HepG2 (cell line): ENCODE results near the gene TBX15. TPM values are rescaled to one million over a fixed set of nuclear protein-coding genes. Genes with fewer than 3 reads are reported as not detected.

Experiments
- ATM ChIP-seq: fragments of 450-650 bp; IDR thresholded peaks from 2 replicates; pipeline ENCODE4 v1.7.1; 2017; ENCODE audit warnings: mild to moderate bottlenecking, borderline replicate concordance
- BCL6 ChIP-seq: IDR thresholded peaks from 2 replicates; pipeline ENCODE4 v1.6.1; 2016; ENCODE audit warnings: missing genetic modification reagents, missing compliant biosample characterization
- CBX2 ChIP-seq, 2 experiments: fragments of 200-600 bp in 1 of 2; sonication (generic); formaldehyde crosslinking in 1 of 2; IDR thresholded peaks; 2 replicates each; pipeline versions ENCODE4 v1.7.0 to v1.8.1; 2018 to 2022; ENCODE audit warnings: low read depth in 2 of 2, low read length in 1 of 2, mild to moderate bottlenecking in 1 of 2, missing genetic modification reagents in 1 of 2
- CREM ChIP-seq, 2 experiments: sonication (generic) in 1 of 2; formaldehyde crosslinking in 1 of 2; IDR thresholded peaks; 2 replicates each; pipeline versions ENCODE4 v1.4.0 to v1.6.1; 2016 to 2020; ENCODE audit warnings: antibody characterized with exemption in 1 of 2, mild to moderate bottlenecking in 1 of 2, missing genetic modification reagents in 1 of 2
- FOSL1 ChIP-seq: sonication (generic); formaldehyde crosslinking; IDR thresholded peaks from 2 replicates; pipeline ENCODE4 v1.9.0; 2021; ENCODE audit warnings: missing genetic modification reagents, borderline replicate concordance
- GABPA ChIP-seq, 2 experiments: IDR thresholded peaks; 2 replicates each; pipeline ENCODE4 v1.6.1; 2011 to 2016; ENCODE audit warnings: low read depth in 2 of 2, low read length in 1 of 2, missing biosample characterization in 1 of 2, missing genetic modification characterization in 1 of 2
- HNRNPUL1 ChIP-seq: fragments of 200-400 bp; formaldehyde crosslinking; IDR thresholded peaks from 2 replicates; pipeline ENCODE4 v1.6.1; 2017; ENCODE audit warnings: low read depth, mild to moderate bottlenecking, low read length, moderate library complexity
- JUNB ChIP-seq: sonication (generic); formaldehyde crosslinking; IDR thresholded peaks from 2 replicates; pipeline ENCODE4 v1.8.0; 2022; ENCODE audit warnings: missing genetic modification reagents, mild to moderate bottlenecking, borderline replicate concordance
- KLF13 ChIP-seq: sonication (generic); formaldehyde crosslinking; IDR thresholded peaks from 2 replicates; pipeline ENCODE4 v1.4.0; 2020; ENCODE audit warnings: mild to moderate bottlenecking, missing genetic modification reagents
- PHF8 ChIP-seq: sonication (generic); formaldehyde crosslinking; IDR thresholded peaks from 2 replicates; pipeline ENCODE4 v1.5.0; 2020; ENCODE audit warnings: missing genetic modification reagents
- RFXANK ChIP-seq: IDR thresholded peaks from 2 replicates; pipeline ENCODE4 v1.6.1; 2016
- SATB2 ChIP-seq: sonication (generic); formaldehyde crosslinking; IDR thresholded peaks from 2 replicates; pipeline ENCODE4 v1.5.0; 2020; ENCODE audit warnings: missing genetic modification reagents
- SMARCC2 ChIP-seq: fragments of 450-650 bp; IDR thresholded peaks from 2 replicates; pipeline ENCODE4 v1.6.1; 2017; ENCODE audit warnings: antibody characterized with exemption, mild to moderate bottlenecking
- SP5 ChIP-seq: IDR thresholded peaks from 2 replicates; pipeline ENCODE4 v1.6.1; 2016; ENCODE audit warnings: low read depth, borderline replicate concordance
- ZNF124 ChIP-seq: sonication (generic); formaldehyde crosslinking; IDR thresholded peaks from 2 replicates; pipeline ENCODE4 v1.4.0; 2020; ENCODE audit warnings: missing genetic modification reagents
- ZNF382 ChIP-seq: sonication (generic); formaldehyde crosslinking; IDR thresholded peaks from 2 replicates; pipeline ENCODE4 v1.5.0; 2020; ENCODE audit warnings: missing genetic modification reagents, mild to moderate bottlenecking, borderline replicate concordance
- ZNF670 ChIP-seq: sonication (generic); formaldehyde crosslinking; IDR thresholded peaks from 2 replicates; pipeline ENCODE4 v1.8.0; 2022; ENCODE audit warnings: mild to moderate bottlenecking, missing genetic modification reagents, borderline replicate concordance
- ZNF7 ChIP-seq: IDR thresholded peaks from 2 replicates; pipeline ENCODE4 v1.6.1; 2016; ENCODE audit warnings: missing biosample characterization, missing genetic modification reagents
- polyA plus RNA-seq, 8 experiments: library from polyadenylated mRNA; depleted of rRNA in 3 of 8; stranded (reverse) in 7 of 8; unstranded in 1 of 8; fragments of >200 nt; fragmentation: Illumina TruSeq in 4 of 8; extraction: Trizol in 4 of 8; gene quantifications; 2 replicates each; pipeline versions ENCODE4 v1.2.1 to v1.2.3, GENCODE V29; 2011 to 2016; ENCODE audit warnings: low read depth in 4 of 8, missing spikeins in 1 of 8, mixed read lengths in 1 of 8; ENCODE audit not compliant: insufficient read depth in 1 of 8
- total RNA-seq, 5 experiments: library from RNA; depleted of rRNA; stranded (reverse); fragments of >200 nt; fragmentation: Illumina TruSeq; extraction: Trizol; gene quantifications; 2 replicates each; pipeline ENCODE4 v1.2.3, GENCODE V29; 2016; ENCODE audit warnings: low read depth in 1 of 5
- TF ChIP-seq, protein P1 (sequence below): sonication (generic); formaldehyde crosslinking; IDR thresholded peaks from 2 replicates; pipeline ENCODE4 v1.4.0; 2020; ENCODE audit warnings: mild to moderate bottlenecking, missing genetic modification reagents
- TF ChIP-seq, protein P2 (sequence below): sonication (generic); formaldehyde crosslinking; IDR thresholded peaks from 2 replicates; pipeline ENCODE4 v1.4.0; 2020; ENCODE audit warnings: mild to moderate bottlenecking, missing genetic modification reagents
- TF ChIP-seq, protein P3 (sequence below): sonication (generic); formaldehyde crosslinking; IDR thresholded peaks from 2 replicates; pipeline ENCODE4 v1.9.0; 2021; ENCODE audit warnings: missing genetic modification reagents, mild to moderate bottlenecking, borderline replicate concordance
- TF ChIP-seq, protein P4 (sequence below): IDR thresholded peaks from 2 replicates; pipeline ENCODE4 v1.6.1; 2016; ENCODE audit warnings: low read depth, control low read depth

TBX15 gene
- total and polyA plus RNA-seq, 2 of the 13 experiments (the other 11 are each of a cell fraction or from before 2014, with no cell fraction given), result 0.42 to 1.9 TPM

DNA sequence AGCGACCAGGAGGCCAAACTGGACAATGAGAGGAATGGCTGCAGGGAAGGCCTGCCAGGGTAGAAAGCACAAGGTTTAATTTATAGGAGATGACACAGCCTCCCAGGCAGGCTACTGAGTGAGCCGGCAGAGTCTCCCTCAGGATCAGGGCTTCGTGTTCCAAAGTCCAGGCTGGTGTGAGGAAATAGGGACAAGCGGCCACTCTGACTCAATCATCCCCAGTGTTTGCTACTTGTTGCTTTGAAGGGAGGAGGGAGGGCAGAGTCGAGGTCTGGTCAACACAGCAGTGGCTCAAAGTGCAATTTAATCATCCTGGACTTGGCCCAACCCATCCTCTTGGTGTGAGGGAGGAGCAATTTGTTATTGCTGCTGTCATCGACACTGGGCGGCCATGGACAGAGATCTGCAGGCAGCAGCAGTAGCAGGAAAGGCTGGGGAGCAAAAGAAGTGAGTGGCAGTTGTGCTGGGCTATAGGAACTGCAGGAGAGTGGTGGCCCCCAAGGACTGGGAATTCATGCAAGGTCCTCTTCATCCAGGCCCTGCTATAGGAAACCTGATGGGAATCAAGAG lies 27.5 kb downstream of the TBX15 start (continued):
- TF ChIP-seq HNRNPUL1 (no peak), RFXANK (no peak), SMARCC2 (0 out of 2 replicates have a peak, but pooled peaks have one; percentile 52), FOSL1 (CRISPR knock-in tag) (no peak), KLF13 (CRISPR knock-in tag) (no peak), CBX2 (IDR thresholded peaks at IDR 0.05; ENCODE audit: low read depth, low read length) (no peak), CBX2 (CRISPR knock-in tag; IDR thresholded peaks at IDR 0.05; ENCODE audit: low read depth) (no peak), ZNF670 (CRISPR knock-in tag) (peak; percentile 65; the same call in 1 of the 2 replicates), ATM (no peak), PHF8 (CRISPR knock-in tag) (no peak), ZNF124 (CRISPR knock-in tag) (peak; percentile 71; the same call in 1 of the 2 replicates), CREM (IDR thresholded peaks at IDR 0.05) (peak; percentile 87), CREM (CRISPR knock-in tag; IDR thresholded peaks at IDR 0.05) (no peak), SP5 (CRISPR knock-in tag) (peak; percentile 95), BCL6 (CRISPR knock-in tag) (peak; percentile 84), JUNB (CRISPR knock-in tag) (no peak; the same call in 1 of the 2 replicates), ZNF382 (no peak), SATB2 (CRISPR knock-in tag) (no peak), GABPA (IDR thresholded peaks at IDR 0.05; ENCODE audit: low read depth, low read length) (no peak), GABPA (CRISPR knock-in tag; IDR thresholded peaks at IDR 0.05; ENCODE audit: low read depth) (peak; percentile 67), ZNF7 (CRISPR knock-in tag) (no peak)
- TF ChIP-seq, protein P1, sequence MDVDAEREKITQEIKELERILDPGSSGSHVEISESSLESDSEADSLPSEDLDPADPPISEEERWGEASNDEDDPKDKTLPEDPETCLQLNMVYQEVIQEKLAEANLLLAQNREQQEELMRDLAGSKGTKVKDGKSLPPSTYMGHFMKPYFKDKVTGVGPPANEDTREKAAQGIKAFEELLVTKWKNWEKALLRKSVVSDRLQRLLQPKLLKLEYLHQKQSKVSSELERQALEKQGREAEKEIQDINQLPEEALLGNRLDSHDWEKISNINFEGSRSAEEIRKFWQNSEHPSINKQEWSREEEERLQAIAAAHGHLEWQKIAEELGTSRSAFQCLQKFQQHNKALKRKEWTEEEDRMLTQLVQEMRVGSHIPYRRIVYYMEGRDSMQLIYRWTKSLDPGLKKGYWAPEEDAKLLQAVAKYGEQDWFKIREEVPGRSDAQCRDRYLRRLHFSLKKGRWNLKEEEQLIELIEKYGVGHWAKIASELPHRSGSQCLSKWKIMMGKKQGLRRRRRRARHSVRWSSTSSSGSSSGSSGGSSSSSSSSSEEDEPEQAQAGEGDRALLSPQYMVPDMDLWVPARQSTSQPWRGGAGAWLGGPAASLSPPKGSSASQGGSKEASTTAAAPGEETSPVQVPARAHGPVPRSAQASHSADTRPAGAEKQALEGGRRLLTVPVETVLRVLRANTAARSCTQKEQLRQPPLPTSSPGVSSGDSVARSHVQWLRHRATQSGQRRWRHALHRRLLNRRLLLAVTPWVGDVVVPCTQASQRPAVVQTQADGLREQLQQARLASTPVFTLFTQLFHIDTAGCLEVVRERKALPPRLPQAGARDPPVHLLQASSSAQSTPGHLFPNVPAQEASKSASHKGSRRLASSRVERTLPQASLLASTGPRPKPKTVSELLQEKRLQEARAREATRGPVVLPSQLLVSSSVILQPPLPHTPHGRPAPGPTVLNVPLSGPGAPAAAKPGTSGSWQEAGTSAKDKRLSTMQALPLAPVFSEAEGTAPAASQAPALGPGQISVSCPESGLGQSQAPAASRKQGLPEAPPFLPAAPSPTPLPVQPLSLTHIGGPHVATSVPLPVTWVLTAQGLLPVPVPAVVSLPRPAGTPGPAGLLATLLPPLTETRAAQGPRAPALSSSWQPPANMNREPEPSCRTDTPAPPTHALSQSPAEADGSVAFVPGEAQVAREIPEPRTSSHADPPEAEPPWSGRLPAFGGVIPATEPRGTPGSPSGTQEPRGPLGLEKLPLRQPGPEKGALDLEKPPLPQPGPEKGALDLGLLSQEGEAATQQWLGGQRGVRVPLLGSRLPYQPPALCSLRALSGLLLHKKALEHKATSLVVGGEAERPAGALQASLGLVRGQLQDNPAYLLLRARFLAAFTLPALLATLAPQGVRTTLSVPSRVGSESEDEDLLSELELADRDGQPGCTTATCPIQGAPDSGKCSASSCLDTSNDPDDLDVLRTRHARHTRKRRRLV (CRISPR knock-in tag), result no peak
- TF ChIP-seq, protein P2, sequence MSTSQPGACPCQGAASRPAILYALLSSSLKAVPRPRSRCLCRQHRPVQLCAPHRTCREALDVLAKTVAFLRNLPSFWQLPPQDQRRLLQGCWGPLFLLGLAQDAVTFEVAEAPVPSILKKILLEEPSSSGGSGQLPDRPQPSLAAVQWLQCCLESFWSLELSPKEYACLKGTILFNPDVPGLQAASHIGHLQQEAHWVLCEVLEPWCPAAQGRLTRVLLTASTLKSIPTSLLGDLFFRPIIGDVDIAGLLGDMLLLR, result no peak
- TF ChIP-seq, protein P3, sequence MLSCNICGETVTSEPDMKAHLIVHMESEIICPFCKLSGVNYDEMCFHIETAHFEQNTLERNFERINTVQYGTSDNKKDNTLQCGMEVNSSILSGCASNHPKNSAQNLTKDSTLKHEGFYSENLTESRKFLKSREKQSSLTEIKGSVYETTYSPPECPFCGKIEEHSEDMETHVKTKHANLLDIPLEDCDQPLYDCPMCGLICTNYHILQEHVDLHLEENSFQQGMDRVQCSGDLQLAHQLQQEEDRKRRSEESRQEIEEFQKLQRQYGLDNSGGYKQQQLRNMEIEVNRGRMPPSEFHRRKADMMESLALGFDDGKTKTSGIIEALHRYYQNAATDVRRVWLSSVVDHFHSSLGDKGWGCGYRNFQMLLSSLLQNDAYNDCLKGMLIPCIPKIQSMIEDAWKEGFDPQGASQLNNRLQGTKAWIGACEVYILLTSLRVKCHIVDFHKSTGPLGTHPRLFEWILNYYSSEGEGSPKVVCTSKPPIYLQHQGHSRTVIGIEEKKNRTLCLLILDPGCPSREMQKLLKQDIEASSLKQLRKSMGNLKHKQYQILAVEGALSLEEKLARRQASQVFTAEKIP, result no peak
- TF ChIP-seq, protein P4, sequence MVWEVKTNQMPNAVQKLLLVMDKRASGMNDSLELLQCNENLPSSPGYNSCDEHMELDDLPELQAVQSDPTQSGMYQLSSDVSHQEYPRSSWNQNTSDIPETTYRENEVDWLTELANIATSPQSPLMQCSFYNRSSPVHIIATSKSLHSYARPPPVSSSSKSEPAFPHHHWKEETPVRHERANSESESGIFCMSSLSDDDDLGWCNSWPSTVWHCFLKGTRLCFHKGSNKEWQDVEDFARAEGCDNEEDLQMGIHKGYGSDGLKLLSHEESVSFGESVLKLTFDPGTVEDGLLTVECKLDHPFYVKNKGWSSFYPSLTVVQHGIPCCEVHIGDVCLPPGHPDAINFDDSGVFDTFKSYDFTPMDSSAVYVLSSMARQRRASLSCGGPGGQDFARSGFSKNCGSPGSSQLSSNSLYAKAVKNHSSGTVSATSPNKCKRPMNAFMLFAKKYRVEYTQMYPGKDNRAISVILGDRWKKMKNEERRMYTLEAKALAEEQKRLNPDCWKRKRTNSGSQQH (CRISPR knock-in tag), result peak; percentile 64; the same call in 1 of the 2 replicates
